Glomerular visceral epithelial cell (primary cell): Measurements from ENCODE around the gene PHLDA1.

Source experiments
- DNase-seq: peaks from one replicate; pipeline ENCODE4 v3.0.0-alpha.2; 2016; ENCODE audit errors: extremely low spot score

PHLDA1 gene

DNA sequence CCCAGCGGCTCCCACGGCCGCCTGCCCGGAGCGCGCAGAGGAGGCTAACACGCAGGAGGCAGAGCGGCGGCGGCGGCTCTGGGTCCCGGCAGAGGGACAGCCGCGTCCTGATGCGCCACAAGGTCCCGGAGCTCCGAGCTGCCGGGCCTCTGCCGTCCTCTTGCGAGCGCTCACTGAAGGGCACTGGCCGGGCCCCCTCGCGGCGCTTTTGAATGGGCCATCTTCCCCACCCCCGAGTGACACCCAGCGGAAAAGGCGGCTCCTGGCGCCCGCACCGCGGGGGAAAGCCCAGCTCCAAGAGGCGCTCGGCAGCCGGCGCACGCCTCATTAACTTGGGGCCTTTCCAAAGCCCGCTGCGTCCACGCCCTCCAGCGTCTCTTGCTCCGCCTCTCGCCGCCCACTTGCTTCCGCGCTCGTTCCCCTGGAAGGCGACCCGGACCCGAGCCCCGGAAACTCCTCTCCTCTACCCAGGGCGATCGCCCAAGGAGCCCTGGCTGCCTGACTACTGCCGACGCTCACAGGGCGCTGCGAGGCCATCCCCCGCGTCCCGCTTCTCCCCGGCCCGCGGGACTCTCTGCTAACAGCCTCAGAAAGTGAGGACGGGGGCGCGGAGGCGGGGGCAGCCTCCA is at the start of gene PHLDA1:
Gene PHLDA1, minus strand, starts transcription at position 363 of the 629 bp plus-strand sequence.
- DNase-seq: peak; percentile 98

DNA sequence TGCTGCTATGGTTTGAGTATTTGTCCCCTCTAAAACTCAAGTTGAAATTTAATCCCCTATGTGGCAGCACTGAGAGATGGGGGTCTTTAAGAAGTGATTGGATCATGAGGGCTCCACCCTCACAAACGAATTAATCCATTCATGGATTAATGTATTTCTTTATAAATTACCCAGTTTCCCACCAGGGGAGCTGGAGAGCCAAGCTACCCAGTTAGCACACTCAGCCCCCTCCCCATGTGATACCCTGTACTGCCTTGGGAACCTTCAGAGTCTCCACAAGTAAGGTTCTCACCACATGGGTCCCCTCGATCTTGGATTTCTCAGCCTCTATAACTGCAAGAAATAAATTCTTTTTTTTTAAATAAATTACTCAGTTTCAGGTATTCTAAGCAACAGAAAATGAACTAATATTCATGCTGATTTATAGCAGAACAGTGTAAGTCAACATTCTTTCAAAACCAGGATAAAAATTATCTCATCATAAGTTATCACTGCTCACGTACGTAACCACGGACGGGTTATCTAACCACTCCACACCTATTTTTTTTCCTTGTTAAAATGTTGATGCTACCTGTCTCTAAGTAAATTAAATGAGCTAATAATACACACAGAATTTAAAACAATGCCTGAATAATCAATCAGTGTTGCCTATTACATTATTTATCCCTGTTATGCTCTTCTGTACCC is 49.3 kb upstream of the PHLDA1 start:
- peak; percentile 13 for DNase-seq

DNA sequence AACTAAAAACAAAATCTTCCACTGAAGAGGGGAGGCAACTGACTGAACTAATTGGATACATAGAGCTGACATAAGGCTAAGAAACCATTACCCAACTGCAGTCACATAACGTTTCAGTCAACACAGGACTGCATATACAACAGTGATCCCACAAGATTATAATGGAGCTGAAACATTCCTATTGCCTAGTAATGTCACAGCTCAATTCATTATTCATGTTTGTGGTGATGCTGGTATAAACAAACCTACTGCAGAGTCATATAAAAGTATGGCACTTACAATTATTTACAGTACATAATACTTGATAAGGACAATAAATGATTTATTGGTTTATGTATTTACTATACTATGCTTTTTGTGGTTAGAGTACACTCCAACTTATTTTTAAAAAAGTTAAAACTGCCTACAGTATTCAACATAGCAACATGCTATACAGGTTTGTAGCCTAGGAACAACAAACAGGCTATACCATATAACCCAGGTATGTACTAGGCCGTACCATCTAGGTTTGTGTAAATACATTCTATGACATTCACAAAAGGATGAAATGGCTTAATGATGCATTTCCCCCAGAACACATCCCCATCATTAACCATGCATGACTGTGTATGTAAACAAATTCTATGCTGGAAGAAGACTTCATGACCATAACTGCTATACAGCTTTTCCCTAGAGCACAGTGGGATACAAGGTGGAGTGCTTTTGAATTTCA is 48.6 kb upstream of the PHLDA1 start:
- DNase-seq: no peak

DNA sequence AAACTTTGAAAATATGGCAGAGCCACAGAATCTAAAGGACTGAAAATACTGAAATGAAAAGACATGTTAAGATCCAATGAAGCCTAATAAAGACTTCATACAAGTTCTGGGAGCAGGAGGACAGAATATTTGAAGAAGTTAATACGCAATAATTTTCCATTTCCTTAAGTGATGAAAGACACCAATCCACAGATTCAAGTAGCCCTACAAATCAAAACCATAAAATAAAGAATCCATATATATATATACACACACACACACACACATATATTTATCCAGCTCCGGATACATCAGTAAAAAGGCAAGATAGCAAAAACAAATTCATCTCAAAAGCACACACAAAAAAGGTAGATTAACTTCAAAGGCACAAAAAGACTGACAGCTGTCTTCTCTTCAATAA is 47.2 kb upstream of the PHLDA1 start:
- no peak for DNase-seq

DNA sequence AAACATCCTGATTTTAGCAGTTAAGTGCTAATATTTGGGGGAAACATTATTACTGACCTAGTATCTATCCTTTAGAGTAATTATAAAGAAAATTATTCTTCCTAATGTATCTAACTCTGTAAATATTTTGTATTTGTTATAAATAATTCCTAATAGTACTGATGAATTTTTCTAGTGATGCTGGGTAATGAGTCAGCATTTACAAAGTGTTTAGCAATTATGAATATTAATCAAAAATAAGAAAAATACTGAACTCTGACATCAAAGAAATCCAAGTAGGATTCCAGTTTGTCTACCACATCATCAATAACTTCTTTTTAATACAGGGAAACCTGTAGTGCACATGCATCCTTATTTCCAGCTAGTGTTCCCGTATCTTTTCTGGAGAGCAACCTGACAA is 43.9 kb upstream of the PHLDA1 start:
- no peak for DNase-seq

DNA sequence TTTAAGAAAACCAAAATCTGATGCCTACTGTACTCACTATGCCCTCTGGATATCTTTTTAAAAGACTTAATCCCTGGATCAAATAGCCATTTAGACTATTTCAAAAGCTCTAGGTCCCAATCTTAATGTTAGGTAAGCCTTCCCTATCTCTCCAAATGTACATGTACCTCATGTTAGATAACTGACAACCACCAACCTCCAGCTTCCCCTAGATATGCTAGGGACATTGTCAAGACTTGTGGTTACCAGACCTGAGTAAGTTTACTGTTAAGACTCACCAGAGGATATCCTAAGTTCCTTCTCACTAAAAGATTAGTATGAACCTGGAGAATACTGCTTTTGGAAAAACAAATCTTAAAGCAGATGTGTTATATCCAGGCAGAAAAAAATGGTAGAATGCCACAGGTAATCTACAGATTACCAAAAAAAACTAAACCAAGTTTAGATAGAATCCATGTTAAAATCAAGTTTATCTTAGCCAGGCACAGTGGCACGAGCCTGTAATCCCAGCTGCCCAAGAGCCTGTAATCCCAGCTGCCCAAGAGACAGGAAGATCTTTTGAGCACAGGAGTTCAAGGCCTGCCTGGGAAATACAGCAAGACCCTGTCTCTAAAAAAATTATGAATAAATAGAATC is 43.2 kb upstream of the PHLDA1 start:
- no peak for DNase-seq

DNA sequence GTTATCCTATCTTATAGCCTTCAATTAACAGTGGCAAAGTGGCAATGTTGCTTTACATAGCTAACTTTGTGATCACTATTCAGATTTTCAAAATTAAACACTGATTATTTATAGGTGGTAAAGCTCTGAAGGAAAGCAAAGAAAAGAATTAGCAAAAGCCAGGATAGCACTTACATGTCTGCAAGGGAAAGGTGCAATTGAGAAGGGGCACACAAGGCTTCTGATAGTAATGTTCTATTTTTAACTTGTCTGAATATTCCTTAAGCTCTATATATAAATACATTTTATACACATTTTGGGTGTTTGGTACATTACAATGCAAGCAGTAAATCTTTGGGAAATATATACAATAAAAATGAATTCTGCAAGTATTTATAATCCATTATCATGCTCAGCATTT is 42.0 kb upstream of the PHLDA1 start:
- no peak for DNase-seq

DNA sequence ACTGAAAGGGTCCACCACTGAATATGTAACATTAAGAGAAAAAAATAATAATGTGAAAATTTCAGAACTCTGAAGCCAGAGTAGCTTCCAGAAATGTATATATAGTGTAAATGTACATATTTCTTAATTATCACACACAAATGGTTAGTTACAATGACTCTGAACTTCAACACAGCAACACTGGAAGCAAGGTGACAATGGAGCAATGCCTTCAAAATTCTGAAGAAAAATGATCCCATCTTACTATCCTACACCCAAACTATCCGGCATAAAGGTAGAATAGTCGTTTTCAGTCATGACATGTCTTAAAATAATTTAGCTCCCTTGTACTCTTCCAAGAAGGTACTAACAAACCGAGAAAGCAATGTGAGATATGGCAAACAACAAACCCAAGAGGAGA is 41.0 kb upstream of the PHLDA1 start:
- DNase-seq: no peak

DNA sequence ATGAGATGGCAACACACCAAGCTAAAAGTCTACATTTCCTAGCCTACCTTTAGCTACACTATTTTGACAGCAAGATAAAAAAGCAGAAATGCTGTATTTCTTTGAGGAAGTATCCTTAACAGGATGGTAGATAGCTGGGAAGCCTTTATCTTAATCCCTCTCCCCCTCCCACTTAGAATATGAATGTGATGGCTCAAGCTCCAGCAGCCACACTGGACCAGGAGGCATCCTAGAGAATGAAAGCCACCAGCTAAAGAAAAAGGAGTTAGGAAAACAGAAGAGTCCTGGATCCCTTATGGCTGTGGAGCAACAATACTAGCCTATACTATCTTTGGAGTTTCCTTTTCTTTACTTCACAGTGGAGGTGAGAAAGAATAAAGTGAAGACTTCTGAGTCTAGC is 37.8 kb upstream of the PHLDA1 start:
- DNase-seq: no peak

DNA sequence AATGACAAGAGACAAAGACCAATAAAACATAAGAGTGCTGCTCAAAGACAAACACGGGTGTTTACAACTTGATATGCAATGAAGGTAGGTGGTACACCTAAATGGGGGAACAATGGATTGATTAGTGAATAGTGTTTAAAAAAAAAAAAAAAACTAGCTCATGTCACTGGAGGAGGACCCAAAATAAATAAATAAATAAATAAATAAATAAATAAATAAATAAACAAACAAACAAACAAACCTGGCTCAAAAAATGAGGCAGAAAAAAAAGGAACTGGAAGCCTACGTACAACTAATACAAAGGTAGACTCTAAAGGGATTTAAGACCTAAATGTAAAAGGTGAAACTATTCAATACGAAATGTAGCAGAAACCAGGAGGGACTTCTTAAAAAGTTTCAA is 34.3 kb upstream of the PHLDA1 start:
- no peak for DNase-seq

DNA sequence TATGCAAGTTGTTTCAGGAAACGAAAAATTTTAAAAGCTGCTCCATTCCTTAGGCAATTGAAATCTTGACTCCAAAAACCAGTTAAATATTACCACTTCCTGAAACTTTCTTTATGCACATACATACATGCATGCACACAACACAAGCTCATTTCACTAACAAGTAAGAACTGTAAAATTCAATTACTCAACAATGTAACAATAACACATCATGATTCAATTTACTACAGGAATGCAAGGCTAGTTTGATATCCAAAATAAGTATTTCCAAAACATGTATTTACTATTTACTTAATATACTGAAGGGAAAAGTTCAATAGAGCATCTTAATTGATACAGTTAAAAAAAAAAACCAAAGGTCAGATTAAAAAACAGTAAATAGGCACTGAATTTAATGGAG is 33.3 kb upstream of the PHLDA1 start:
- DNase-seq: no peak

DNA sequence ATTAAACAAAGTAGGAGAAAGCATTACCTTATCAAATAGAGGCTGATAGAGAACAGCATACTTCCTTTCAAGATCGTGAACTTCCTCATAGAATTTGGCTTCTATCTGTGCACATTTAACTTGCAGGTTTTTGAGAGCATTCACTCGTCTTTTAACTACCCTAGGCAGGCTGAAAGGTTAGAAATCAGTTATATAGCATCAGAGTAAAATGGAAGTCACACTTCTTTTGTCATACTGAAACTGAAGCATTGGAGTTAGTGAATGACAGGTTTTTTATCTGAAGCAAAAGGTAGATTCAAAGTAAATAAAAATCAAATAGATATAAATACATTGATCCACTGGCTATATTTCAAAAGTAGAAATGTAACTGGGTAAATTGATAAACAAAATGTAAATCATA is 28.5 kb upstream of the PHLDA1 start:
- DNase-seq: no peak

DNA sequence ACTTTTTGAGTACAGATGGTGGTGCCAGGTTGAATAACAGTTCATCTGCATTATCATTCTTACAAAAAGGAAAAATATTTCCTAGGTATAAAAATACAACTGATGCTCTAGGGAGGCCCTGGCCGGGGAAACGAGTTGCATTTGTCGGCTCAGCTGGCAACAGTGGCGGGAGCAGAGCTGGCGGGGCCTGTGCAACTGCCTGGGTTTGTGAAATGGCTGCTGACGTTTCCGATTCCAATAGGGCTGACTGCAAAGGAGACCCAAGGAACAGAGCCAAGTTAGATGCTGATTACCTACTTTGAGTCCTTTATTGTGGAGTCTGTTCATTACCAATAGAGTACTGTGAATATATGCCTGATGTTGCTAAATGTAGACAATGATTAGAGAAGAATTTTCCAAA is 25.8 kb upstream of the PHLDA1 start:
- no peak for DNase-seq

DNA sequence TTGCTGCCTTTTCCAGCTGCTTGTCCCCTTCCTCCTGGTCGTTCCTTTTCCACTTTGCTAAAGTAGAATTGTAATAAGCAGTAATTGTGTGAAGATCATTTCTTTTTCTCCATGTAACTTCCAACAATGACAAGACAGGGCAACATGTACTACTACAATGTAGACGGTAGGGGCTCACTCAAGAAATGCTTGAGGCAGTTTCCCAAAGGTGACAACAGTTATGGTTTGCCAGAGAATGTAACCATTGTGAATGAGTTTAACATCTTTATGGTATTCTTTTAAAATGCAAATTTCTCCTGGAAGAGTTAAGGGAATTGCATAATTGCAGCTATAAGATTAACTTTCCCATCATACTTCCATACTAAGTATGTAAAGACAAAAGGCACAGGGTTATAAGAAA is 23.8 kb upstream of the PHLDA1 start:
- no peak for DNase-seq

DNA sequence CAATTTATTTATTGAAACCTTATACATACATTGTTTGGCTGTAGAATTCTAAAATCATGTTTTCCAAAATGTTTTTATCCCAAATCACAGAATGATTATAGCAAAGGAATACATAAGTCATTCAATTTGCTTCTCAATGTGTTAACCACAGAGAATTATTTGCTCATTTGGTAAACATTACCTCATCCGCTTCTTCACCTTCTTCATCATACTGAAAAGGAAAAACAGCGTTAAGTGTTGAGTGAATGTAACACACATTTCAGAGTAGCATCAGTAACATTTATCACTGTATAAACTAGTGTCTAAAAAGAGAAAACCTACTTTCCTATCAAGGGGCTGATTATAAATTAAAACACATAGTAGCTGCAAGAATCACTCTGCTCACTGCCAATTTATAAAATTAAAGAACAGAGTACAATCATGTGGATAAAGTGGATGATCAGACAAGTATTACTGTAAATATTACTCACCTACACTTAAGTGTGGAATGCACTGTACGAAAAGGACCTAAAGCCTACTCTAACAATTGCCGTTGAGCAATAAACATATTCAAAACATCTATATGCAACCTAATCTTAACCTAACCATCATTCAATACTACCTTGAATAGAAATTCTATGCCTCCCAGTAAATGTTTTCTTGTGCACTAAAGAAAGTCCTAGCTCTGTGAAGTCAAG is 18.1 kb upstream of the PHLDA1 start:
- DNase-seq: no peak

DNA sequence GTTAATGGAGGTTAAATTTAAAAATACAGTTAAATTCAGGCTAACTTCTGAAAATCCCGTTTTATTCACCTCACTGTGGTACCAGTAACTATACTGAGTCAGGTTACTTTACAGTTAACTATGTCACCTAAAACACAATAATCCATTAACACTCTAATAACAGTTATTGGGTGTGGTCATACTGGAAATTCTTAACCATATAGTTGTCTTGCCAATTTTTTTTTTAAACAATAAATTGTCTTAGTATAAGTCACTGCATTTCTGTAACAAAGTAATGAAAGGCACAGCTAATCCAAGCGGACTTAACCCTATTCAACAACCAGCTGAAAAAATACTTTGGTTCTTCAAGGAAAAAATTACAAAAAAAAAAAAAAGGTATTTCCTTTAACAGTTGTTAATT is 16.2 kb upstream of the PHLDA1 start:
- no peak for DNase-seq

DNA sequence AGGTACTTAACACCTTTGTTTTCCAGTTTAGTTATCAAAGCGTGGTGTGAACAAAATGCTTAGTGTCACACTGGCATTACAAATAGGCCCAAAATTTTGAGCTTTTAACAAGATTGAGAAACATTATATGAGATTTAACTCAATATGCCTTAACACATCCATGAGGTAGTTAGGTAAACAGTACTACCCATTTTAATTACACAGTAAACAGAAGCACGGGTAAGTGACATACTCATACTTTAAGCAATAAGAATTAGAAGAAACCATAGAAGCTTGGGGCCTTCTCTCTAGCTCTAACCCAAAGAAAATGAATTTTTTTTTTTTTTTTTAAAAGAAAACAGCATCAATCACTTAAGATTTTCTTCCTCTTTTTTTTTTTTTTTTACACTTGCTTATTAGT is 15.5 kb upstream of the PHLDA1 start:
- DNase-seq: no peak

DNA sequence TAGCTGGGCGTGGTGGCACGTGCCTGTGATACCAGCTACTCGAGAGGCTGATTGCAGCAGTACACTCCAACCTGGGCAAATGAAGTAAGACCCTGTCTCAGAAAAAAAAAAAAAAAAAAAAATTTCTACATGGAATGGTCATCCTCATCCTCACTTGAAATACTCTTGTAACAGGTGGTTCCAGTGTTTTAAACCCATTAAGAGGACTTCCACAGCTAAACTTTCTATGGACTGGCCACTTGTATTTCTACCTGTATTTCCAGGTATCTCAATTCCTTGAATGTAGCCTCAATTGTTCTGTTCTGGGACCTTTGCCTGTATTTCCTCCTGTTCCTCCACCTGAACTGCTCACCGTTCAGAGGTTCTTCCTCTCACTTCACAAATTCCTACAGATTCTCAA is 11.8 kb upstream of the PHLDA1 start:
- DNase-seq: no peak

DNA sequence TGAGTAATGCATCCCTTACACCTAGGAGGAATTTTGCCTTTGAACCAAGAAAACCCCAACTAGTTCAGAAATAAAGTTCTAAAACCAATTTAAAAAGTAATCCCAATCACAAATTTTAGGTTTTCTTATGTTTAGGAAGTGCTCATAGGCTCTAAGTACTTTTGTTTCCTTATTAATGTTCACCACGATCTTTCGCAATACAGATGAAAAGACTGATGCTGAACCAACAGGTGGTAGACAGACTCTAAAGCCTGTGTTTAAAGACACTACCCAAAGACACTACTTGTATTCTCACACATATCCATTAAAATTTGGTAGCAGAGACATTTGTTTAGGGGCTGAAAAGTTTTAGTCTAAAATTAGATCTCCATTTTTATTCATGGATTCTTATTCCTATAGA is 10.6 kb upstream of the PHLDA1 start:
- DNase-seq: no peak

DNA sequence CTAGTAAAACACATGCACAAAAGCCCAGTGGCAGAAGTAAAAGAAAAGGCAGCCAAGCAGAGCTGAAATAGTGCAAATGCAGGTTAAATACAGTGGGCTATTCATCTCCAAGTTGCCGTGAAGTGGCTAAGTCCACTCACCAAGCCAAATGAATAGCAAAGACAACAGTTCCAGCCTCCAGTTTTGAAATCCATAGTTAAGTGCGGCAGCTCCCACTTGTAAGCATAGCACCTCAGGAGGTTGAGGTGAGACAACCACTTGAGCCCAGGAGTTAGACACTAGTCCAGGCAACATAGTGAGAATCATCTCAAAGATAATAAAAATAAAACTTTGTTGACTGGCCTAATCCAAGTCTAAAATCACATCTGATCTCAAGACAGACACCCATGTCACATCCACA is 9.8 kb upstream of the PHLDA1 start:
- DNase-seq: no peak

DNA sequence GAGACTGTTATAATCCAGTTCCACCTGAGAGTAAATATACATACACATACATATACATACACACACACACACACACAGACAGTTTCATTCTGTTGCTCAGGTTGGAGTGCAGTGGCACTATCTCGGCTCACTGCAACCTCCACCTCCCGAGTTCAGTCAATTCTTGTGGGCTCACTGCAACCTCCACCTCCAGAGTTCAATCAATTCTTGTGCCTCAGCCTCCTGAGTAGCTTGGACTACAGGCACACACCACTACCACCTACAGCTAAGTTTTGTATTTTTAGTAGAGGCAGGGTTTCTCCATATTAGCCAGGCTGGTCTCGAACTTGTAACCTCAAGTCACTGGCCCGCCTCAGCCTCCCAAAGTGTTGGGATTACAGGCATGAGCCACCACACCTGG is 8.9 kb upstream of the PHLDA1 start:
- no peak for DNase-seq

DNA sequence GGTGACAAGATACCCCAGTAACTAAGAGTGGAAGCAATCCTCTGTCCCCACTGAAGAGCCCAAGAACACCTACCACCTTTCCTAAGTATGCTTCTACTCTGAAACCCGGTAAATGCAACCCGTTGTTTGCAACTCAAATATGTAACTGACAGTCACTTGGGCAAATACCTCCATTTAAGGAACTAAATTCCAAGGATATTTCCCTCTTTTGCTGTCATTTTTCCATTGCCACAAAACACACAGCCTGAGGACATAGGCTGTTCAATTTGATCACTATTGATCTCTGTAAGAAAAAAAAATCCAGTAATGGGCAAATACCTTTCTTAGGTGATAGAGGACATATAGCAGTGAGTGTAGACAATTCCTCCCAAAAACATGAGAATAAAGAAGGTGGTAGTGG is 6.6 kb upstream of the PHLDA1 start:
- DNase-seq: no peak
